Natural killer cell (primary cell): ENCODE measurements around the gene ADNP2. TPM values are rescaled to one million over a fixed set of nuclear protein-coding genes. Genes with fewer than 3 reads are reported as not detected.

Source experiments
- ATAC-seq, 3 donors: fragments of 150-1000 bp in 2 of 3; fragments of 200-7000 bp in 1 of 3; cut with Tn5 transposase; 1 replicate in 1 of 3; 2 replicates in 2 of 3; pipeline ENCODE4 v1.10.0; 2021; ENCODE audit warnings: mild to moderate bottlenecking in 2 of 3, moderate library complexity in 2 of 3
- DNase-seq, 2 donors: peaks; one replicate each; pipeline versions ENCODE4 v3.0.0 to v3.0.0-alpha.2; 2013 to 2021; ENCODE audit warnings: mixed read lengths in 1 of 2
- H3K27ac ChIP-seq: one replicate; pipeline ENCODE4 v1.5.1; 2013; ENCODE audit warnings: mild to moderate bottlenecking, low read length
- H3K27me3 ChIP-seq: one replicate; pipeline ENCODE4 v1.6.1; 2013; ENCODE audit warnings: low read length; ENCODE audit not compliant: control insufficient read depth, insufficient read depth
- H3K36me3 ChIP-seq: one replicate; pipeline ENCODE4 v1.6.1; 2013; ENCODE audit warnings: low read length; ENCODE audit not compliant: control insufficient read depth, insufficient read depth
- H3K4me1 ChIP-seq: one replicate; pipeline ENCODE4 v1.6.1; 2013; ENCODE audit warnings: low read length; ENCODE audit not compliant: control insufficient read depth, insufficient read depth
- H3K4me3 ChIP-seq: one replicate; pipeline ENCODE4 v1.5.1; 2013; ENCODE audit warnings: low read length
- H3K9me3 ChIP-seq: one replicate; pipeline ENCODE4 v1.6.1; 2013; ENCODE audit warnings: low read length; ENCODE audit not compliant: control insufficient read depth, insufficient read depth
- H3K27ac Mint-ChIP-seq, 2 donors: one replicate each; pipeline ENCODE4 v1.8.0; 2022; ENCODE audit warnings: mild to moderate bottlenecking in 2 of 2, mixed read lengths in 2 of 2, moderate library complexity in 1 of 2
- H3K27me3 Mint-ChIP-seq, 2 donors: one replicate each; pipeline ENCODE4 v1.8.0; 2022; ENCODE audit warnings: low read depth in 2 of 2, mixed read lengths in 2 of 2
- H3K36me3 Mint-ChIP-seq: one replicate; pipeline ENCODE4 v1.8.0; 2022; ENCODE audit warnings: mixed read lengths
- H3K4me1 Mint-ChIP-seq, 2 donors: one replicate each; pipeline ENCODE4 v1.8.0; 2022; ENCODE audit warnings: mixed read lengths in 2 of 2
- H3K4me3 Mint-ChIP-seq: one replicate; pipeline ENCODE4 v1.8.0; 2022; ENCODE audit warnings: mild to moderate bottlenecking, moderate library complexity, mixed read lengths
- H3K9me3 Mint-ChIP-seq, 2 donors: one replicate each; pipeline ENCODE4 v1.8.0; 2022; ENCODE audit warnings: mixed read lengths in 2 of 2
- WGBS: methylation state at CpG from one replicate; pipeline ENCODE4 v1.1.7; 2013; ENCODE audit warnings: missing lambda C conversion rate; ENCODE audit not compliant: insufficient coverage; 5-methylcytosine and 5-hydroxymethylcytosine counted together
- intact Hi-C: fragments of 100-400 bp; cut with micrococcal nuclease; formaldehyde crosslinking; loops from one replicate; pipeline ENCODE4 v1.14.2; 2022
- total RNA-seq, 4 donors: library from RNA; stranded (reverse); fragments of 120-200 nt in 1 of 4; gene quantifications; one replicate each; pipeline versions ENCODE4 v1.2.3 to v1.2.4, GENCODE V29; 2013 to 2022
- TF ChIP-seq, protein P1 (sequence below): fragments of 200-600 bp; IDR thresholded peaks from one replicate; pipeline ENCODE4 v1.8.0; 2022; ENCODE audit warnings: antibody characterized with exemption

Gene ADNP2
- total RNA-seq, 3 donors from 2014 or later (not counting 1 experiment from before 2014, with no cell fraction given), result 31.2 to 39.2 (median 31.4) TPM

DNA sequence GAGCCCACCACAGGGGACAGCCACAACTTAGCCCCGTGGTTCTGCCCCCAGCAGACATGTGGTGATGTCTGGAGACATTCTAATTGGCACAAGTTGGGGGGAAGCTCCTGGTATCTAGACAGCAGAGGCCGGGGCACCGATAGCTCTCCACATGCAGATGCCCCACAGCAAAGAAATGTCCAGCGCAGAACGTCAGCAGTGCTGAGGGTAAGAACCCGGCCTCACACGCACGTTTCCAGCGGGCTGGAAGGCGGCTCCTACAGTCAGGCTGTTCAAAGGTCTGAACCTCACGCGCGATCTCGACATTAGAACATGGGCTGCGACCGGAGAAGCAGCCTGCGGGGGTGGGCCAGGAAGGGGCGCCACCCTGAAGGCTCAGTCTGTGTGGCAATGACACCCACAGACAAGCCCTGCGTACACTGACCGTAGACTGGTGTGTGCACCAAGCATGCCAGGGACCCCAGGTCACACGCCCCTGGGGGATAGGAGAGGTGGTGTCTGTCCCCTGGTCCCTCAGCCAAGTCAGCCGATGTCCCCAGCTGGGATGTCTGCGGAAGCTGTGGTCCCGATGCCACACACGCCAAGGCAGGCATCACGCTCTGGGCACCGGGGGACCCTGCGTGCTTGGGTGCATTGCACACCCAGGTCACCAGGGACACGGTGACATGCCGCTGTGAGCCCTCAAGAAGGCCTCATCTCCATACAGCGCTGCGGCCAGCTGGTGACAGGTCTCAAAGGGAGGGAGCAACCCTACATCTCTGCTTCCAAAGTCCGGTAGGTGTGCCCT, 71.9 kb downstream of the ADNP2 start:
- no peaks in the 10 kb centered on the region for H3K9me3 Mint-ChIP-seq
- TF ChIP-seq, protein P1, sequence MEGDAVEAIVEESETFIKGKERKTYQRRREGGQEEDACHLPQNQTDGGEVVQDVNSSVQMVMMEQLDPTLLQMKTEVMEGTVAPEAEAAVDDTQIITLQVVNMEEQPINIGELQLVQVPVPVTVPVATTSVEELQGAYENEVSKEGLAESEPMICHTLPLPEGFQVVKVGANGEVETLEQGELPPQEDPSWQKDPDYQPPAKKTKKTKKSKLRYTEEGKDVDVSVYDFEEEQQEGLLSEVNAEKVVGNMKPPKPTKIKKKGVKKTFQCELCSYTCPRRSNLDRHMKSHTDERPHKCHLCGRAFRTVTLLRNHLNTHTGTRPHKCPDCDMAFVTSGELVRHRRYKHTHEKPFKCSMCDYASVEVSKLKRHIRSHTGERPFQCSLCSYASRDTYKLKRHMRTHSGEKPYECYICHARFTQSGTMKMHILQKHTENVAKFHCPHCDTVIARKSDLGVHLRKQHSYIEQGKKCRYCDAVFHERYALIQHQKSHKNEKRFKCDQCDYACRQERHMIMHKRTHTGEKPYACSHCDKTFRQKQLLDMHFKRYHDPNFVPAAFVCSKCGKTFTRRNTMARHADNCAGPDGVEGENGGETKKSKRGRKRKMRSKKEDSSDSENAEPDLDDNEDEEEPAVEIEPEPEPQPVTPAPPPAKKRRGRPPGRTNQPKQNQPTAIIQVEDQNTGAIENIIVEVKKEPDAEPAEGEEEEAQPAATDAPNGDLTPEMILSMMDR, result no peak
- no peaks in the 10 kb centered on the region for H3K36me3 Mint-ChIP-seq
- H3K4me1 Mint-ChIP-seq, result peaks cover 1 to 14% of the 10 kb centered on the region in 2 donors
- Histone ChIP-seq H3K4me1 (peaks cover under 1% of the 10 kb centered on the region), H3K9me3 (no peaks in the 10 kb centered on the region), H3K36me3 (no peaks in the 10 kb centered on the region), H3K27ac (no peak overlapping the region), H3K27me3 (no peaks in the 10 kb centered on the region), H3K4me3 (no peak overlapping the region)
- no peak for ATAC-seq
- no peak for DNase-seq
- WGBS, result 94% methylated on average over 33 of the region's 33 CpGs
- intact Hi-C loops, result no loop called here
- H3K4me3 Mint-ChIP-seq, result no peak overlapping the region
- peaks cover 0 to 7% of the 10 kb centered on the region in 2 donors for H3K27me3 Mint-ChIP-seq
- H3K27ac Mint-ChIP-seq, result no peak overlapping the region

DNA sequence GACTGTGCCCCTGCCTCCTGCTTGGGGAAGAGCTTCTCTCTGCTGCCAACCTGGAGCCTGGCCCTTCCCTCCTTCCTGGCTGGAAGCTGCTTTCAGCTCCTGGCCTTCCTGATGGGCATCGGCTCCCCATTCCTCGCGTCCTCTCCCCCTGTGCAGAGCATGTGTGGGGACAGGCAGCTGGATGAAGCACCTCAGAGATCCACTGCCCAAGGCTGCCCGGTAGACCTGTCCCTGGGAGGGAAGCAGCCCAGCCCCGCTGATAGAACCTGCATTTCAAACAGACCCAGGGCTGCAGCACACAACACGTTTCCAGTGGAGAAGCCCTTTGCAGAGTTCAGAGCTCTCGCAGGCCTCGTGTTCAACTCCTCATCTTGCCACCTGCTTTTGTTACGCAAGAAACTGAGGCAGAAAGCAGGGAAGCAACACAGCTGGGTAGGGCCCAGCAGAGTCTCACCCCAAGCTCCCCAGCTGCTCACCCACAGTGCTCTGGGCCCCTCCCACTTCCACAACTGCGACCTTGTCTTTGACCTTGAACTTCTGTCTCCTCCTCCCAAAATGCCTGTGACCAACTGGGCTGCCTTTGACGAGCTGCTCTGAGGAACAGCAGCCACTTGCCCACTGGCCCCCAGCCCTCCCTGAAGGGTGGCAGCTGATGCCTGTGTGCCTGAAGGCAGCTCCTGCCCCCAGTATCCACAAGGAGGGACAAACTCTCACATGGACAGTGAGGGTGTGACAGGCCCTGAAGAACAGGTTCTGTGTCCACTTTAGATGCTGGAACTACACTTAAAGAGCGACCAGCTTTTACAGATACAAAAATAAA, 72.8 kb downstream of the ADNP2 start:
- intact Hi-C loops, result no loop called here
- TF ChIP-seq, protein P1, result no peak
- H3K36me3 ChIP-seq, result no peaks in the 10 kb centered on the region
- Mint-ChIP-seq H3K9me3 (no peaks in the 10 kb centered on the region), H3K27ac (no peak overlapping the region), H3K36me3 (no peaks in the 10 kb centered on the region), H3K4me3 (no peak overlapping the region), H3K27me3 (peaks cover 0 to 5% of the 10 kb centered on the region in 2 donors), H3K4me1 (peaks cover 0 to 7% of the 10 kb centered on the region in 2 donors)
- H3K4me3 ChIP-seq, result no peak overlapping the region
- no peaks in the 10 kb centered on the region for H3K27me3 ChIP-seq
- no peak overlapping the region for H3K27ac ChIP-seq
- WGBS, result 82% methylated on average over 12 of the region's 12 CpGs
- H3K9me3 ChIP-seq, result no peaks in the 10 kb centered on the region
- H3K4me1 ChIP-seq, result no peaks in the 10 kb centered on the region
- DNase-seq (no peak), ATAC-seq (no peak)

DNA sequence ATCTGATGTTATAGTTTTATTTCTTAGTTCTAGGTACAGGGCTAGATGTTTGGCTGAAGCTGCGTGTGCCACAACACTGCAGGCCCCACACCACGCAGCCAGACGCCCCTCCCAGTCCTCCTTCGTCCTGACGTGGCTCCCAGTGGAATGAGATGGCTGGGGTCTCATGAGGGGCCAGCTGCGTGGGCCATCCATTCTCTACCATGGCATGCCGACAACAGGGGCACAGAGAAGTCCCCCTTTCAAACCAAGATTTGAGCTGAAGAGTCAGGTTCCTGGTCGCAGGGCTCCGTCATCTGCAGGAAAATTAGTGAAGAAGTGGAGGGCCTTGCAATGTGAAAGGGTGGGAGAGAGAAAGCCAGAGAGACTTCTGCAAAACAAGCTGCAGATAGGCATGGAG, 73.8 kb downstream of the ADNP2 start:
- no peak overlapping the region for H3K4me3 ChIP-seq
- no peaks in the 10 kb centered on the region for H3K27me3 ChIP-seq
- peaks cover 0 to 5% of the 10 kb centered on the region in 2 donors for H3K27me3 Mint-ChIP-seq
- H3K9me3 Mint-ChIP-seq, result no peaks in the 10 kb centered on the region
- ATAC-seq (no peak), DNase-seq (no peak)
- intact Hi-C loops, result no loop called here
- no peak overlapping the region for H3K27ac Mint-ChIP-seq
- no peaks in the 10 kb centered on the region for H3K4me1 ChIP-seq
- H3K36me3 Mint-ChIP-seq, result no peaks in the 10 kb centered on the region
- TF ChIP-seq, protein P1, result no peak
- no peaks in the 10 kb centered on the region for H3K9me3 ChIP-seq
- H3K4me3 Mint-ChIP-seq, result no peak overlapping the region
- H3K27ac ChIP-seq, result no peak overlapping the region
- 89% methylated on average over 9 of the region's 9 CpGs for WGBS
- H3K4me1 Mint-ChIP-seq, result peaks cover 0 to 7% of the 10 kb centered on the region in 2 donors
- H3K36me3 ChIP-seq, result no peaks in the 10 kb centered on the region
